GM23248 (cell line): ENCODE results near the gene RGR.

Experiments used
- EZH2 ChIP-seq: fragments of 200-600 bp; sonication (generic); IDR thresholded peaks from 2 replicates; pipeline ENCODE4 v1.6.1; 2018; ENCODE audit warnings: antibody characterized with exemption, mild to moderate bottlenecking; ENCODE audit not compliant: insufficient read depth, poor library complexity, severe bottlenecking
- EZH2phosphoT487 ChIP-seq: fragments of 200-600 bp; sonication (generic); IDR thresholded peaks from 2 replicates; pipeline ENCODE4 v1.6.1; 2018; ENCODE audit warnings: antibody characterized with exemption, moderate library complexity, mild to moderate bottlenecking, low read depth; ENCODE audit not compliant: insufficient read depth

DNA sequence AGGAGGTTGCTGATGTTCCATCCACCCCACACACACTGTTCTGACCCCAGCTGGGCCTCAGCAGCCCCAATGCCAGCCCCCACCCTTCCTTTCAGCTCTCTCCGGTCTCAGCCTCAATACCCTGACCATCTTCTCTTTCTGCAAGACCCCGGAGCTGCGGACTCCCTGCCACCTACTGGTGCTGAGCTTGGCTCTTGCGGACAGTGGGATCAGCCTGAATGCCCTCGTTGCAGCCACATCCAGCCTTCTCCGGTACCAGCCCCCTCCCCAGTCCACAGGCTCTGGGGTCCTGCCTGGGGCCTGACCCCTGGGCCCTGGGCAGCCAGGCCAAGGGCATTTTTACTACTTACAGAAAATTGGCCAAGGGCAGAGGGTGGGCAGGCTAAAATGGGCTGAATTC lies 2.6 kb downstream of the RGR start:
- TF ChIP-seq EZH2phosphoT487, result no peak
- TF ChIP-seq EZH2, result no peak
